HEK293T (cell line): ENCODE results near the gene SPRR2B.

Experiments used
- BHLHE40 ChIP-seq: fragments of 450-650 bp; IDR thresholded peaks from 2 replicates; pipeline ENCODE4 v1.6.1; 2016; ENCODE audit warnings: mild to moderate bottlenecking, moderate library complexity, borderline replicate concordance
- FOXA1 ChIP-seq: fragments of 450-650 bp; IDR thresholded peaks from 2 replicates; pipeline ENCODE4 v1.6.1; 2016; ENCODE audit warnings: mild to moderate bottlenecking
- SP1 ChIP-seq: fragments of 450-650 bp; IDR thresholded peaks from 2 replicates; pipeline ENCODE4 v1.6.1; 2017
- TARDBP ChIP-seq: fragments of 450-650 bp; IDR thresholded peaks from 2 replicates; pipeline ENCODE4 v1.6.1; 2016
- TF ChIP-seq, protein P1 (sequence below): fragments of 450-650 bp; IDR thresholded peaks from 2 replicates; pipeline ENCODE4 v1.6.1; 2016

DNA sequence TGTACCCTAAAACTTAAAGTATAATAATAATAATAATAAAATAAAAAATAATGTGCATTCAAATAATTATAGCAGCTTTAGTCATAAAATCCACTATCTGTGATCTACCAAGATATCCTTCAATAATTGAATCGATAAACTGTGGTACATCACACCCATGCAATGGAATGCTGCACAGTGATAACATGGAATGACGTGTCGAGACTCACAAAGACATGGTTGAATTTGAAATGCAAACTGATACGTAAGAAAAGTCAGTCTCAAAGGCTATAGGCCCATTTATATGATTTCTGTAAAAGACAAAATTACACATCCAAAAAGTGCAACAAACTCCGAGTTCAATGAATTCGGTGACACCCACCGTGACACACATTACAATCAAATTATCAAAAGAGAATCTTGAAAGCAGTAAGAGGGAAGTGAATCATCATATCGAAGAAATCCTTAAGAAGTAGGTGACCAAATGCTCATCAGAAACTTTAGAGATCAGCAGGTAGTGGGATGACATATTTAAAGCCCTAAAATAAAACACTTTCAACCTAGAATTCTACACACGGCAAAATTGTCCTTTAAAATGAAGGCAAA, 28.1 kb upstream of the SPRR2B start:
- no peak for TF ChIP-seq SP1
- no peak for TF ChIP-seq TARDBP
- TF ChIP-seq, protein P1, sequence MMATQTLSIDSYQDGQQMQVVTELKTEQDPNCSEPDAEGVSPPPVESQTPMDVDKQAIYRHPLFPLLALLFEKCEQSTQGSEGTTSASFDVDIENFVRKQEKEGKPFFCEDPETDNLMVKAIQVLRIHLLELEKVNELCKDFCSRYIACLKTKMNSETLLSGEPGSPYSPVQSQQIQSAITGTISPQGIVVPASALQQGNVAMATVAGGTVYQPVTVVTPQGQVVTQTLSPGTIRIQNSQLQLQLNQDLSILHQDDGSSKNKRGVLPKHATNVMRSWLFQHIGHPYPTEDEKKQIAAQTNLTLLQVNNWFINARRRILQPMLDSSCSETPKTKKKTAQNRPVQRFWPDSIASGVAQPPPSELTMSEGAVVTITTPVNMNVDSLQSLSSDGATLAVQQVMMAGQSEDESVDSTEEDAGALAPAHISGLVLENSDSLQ: no peak
- no peak for TF ChIP-seq BHLHE40
- no peak for TF ChIP-seq FOXA1
